H1 (cell line): Measurements from ENCODE around the gene DAZAP2.

Source experiments
- ASH2L ChIP-seq: fragments of 200-600, 300-600 bp; sonication (generic); IDR thresholded peaks from one replicate; pipeline ENCODE4 v1.7.1; 2017; ENCODE audit warnings: low read length
- CEBPB ChIP-seq: IDR thresholded peaks from 2 replicates; pipeline ENCODE4 v1.6.1; 2012; ENCODE audit warnings: low read depth, low read length
- FOSL1 ChIP-seq: IDR thresholded peaks from 2 replicates; pipeline ENCODE4 v1.6.1; 2011; ENCODE audit warnings: mild to moderate bottlenecking, low read depth, low read length, moderate library complexity; ENCODE audit not compliant: insufficient read depth
- GABPA ChIP-seq: IDR thresholded peaks from 2 replicates; pipeline ENCODE4 v1.6.1; 2011; ENCODE audit warnings: mild to moderate bottlenecking, low read length, moderate library complexity, borderline replicate concordance; ENCODE audit not compliant: insufficient read depth
- HDAC2 ChIP-seq, 2 experiments: fragments of 300-600 bp in 1 of 2; sonication (generic) in 1 of 2; IDR thresholded peaks; 2 replicates each; pipeline ENCODE4 v1.6.1; 2011 to 2012; ENCODE audit warnings: low read depth in 2 of 2, low read length in 2 of 2, mild to moderate bottlenecking in 2 of 2, moderate library complexity in 2 of 2, borderline replicate concordance in 1 of 2, inconsistent platforms in 1 of 2
- JUN ChIP-seq: IDR thresholded peaks from 2 replicates; pipeline ENCODE4 v1.6.1; 2011; ENCODE audit warnings: low read depth, mild to moderate bottlenecking, improper control_type of control experiment, low read length
- PHF8 ChIP-seq: fragments of 200-600 bp; sonication (generic); conservative IDR thresholded peaks from 2 replicates; pipeline ENCODE4 v1.7.1; 2012; ENCODE audit warnings: low read depth, mild to moderate bottlenecking, inconsistent platforms, low read length, moderate library complexity
- POLR2A ChIP-seq, 2 experiments: IDR thresholded peaks; 1 replicate in 1 of 2; 2 replicates in 1 of 2; pipeline ENCODE4 v1.6.1; 2011; ENCODE audit warnings: low read depth in 2 of 2, low read length in 2 of 2, mild to moderate bottlenecking in 2 of 2; ENCODE audit errors: control extremely low read depth in 1 of 2
- RFX5 ChIP-seq: IDR thresholded peaks from 2 replicates; pipeline ENCODE4 v1.6.1; 2011; ENCODE audit warnings: low read depth, low read length, improper control_type of control experiment, borderline replicate concordance
- TAF1 ChIP-seq: IDR thresholded peaks from 2 replicates; pipeline ENCODE4 v1.6.1; 2011; ENCODE audit warnings: mild to moderate bottlenecking, low read depth, low read length
- TBP ChIP-seq: IDR thresholded peaks from 2 replicates; pipeline ENCODE4 v1.6.1; 2011; ENCODE audit warnings: low read depth, low read length, improper control_type of control experiment
- ZNF274 ChIP-seq: IDR thresholded peaks from 2 replicates; pipeline ENCODE4 v1.7.0; 2012; ENCODE audit warnings: low read length, borderline replicate concordance; ENCODE audit errors: extremely low read depth
- TF ChIP-seq, protein P1 (sequence below), 3 experiments: IDR thresholded peaks; 1 replicate in 2 of 3; 2 replicates in 1 of 3; pipeline versions ENCODE4 v1.5.1 to v1.6.1; 2011; ENCODE audit warnings: low read length in 3 of 3, mild to moderate bottlenecking in 3 of 3, inconsistent platforms in 2 of 3, low read depth in 1 of 3, moderate library complexity in 1 of 3; ENCODE audit not compliant: insufficient read depth in 1 of 3; ENCODE audit errors: control extremely low read depth in 1 of 3
- TF ChIP-seq, protein P2 (sequence below): IDR thresholded peaks from 2 replicates; pipeline ENCODE4 v1.6.1; 2012; ENCODE audit warnings: inconsistent platforms

DNA sequence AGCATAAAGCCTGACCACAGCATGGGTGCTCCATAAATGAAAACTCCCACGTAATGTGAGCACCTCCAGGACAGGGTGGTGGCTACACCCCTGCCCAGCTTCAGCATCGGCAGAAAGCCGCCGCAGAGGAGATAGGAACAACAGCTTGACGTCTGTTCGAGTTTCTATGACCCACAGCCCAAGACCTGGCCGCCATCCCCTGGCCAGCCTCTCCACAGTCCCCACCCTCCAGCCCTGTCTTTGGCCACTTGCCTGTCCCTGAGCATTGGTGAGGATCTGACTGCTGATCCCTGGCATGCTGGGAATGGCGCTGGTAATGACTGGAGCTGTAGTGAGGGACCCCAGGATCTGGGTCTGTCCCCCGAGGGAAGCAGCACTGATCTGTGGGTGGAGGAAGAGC lies 42.1 kb upstream of the DAZAP2 start:
- TF ChIP-seq RFX5 (no peak), FOSL1 (no peak), ASH2L (no peak), TBP (no peak), ZNF274 (no peak), JUN (no peak), CEBPB (no peak), PHF8 (no peak), POLR2A (IDR thresholded peaks at IDR 0.05; ENCODE audit: control extremely low read depth in 1 of 2, low read depth in 2 of 2, low read length in 2 of 2) (no peak), GABPA (no peak), HDAC2 (IDR thresholded peaks at IDR 0.05; ENCODE audit: borderline replicate concordance in 1 of 2, low read depth in 2 of 2, low read length in 2 of 2) (no peak), TAF1 (no peak)
- TF ChIP-seq, protein P1, sequence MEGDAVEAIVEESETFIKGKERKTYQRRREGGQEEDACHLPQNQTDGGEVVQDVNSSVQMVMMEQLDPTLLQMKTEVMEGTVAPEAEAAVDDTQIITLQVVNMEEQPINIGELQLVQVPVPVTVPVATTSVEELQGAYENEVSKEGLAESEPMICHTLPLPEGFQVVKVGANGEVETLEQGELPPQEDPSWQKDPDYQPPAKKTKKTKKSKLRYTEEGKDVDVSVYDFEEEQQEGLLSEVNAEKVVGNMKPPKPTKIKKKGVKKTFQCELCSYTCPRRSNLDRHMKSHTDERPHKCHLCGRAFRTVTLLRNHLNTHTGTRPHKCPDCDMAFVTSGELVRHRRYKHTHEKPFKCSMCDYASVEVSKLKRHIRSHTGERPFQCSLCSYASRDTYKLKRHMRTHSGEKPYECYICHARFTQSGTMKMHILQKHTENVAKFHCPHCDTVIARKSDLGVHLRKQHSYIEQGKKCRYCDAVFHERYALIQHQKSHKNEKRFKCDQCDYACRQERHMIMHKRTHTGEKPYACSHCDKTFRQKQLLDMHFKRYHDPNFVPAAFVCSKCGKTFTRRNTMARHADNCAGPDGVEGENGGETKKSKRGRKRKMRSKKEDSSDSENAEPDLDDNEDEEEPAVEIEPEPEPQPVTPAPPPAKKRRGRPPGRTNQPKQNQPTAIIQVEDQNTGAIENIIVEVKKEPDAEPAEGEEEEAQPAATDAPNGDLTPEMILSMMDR (IDR thresholded peaks at IDR 0.05; ENCODE audit: control extremely low read depth in 1 of 3, insufficient read depth in 1 of 3, low read depth in 1 of 3, low read length in 3 of 3): no peak
- TF ChIP-seq, protein P2, sequence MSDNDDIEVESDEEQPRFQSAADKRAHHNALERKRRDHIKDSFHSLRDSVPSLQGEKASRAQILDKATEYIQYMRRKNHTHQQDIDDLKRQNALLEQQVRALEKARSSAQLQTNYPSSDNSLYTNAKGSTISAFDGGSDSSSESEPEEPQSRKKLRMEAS: no peak
